DOHH2 (cell line): ENCODE results near the gene CARMIL1.

Source experiments
- CTCF ChIP-seq: fragments of 200-600 bp; sonication (generic); IDR thresholded peaks from one replicate; pipeline ENCODE4 v1.5.1; 2014; ENCODE audit warnings: antibody characterized with exemption, mild to moderate bottlenecking, low read depth, low read length; ENCODE audit not compliant: poor library complexity, severe bottlenecking
- EZH2phosphoT487 ChIP-seq: fragments of 200-600 bp; sonication (generic); IDR thresholded peaks from 2 replicates; pipeline ENCODE4 v1.6.1; 2017; ENCODE audit warnings: borderline replicate concordance, mild to moderate bottlenecking, antibody characterized with exemption, low read length, moderate library complexity, mixed read lengths

GRCh38 chr6:25341203-25341552 is 62.0 kb downstream of the CARMIL1 start:
- TF ChIP-seq CTCF (no peak), EZH2phosphoT487 (no peak)
